NCI-H187 treated with DMSO at 0.1 percent for 48 hours (cell line): ENCODE results near the gene HOPX.
"Not testable (repeated sequence)": the region's sequence is repeated elsewhere in the genome, so short reads cannot be mapped to it uniquely, and the experiment has no call there.

Experiments used
- DNase-seq: peaks from one replicate; lab custom pipeline; 2025; lab: John Stamatoyannopoulos, UW

The HOPX gene

DNA sequence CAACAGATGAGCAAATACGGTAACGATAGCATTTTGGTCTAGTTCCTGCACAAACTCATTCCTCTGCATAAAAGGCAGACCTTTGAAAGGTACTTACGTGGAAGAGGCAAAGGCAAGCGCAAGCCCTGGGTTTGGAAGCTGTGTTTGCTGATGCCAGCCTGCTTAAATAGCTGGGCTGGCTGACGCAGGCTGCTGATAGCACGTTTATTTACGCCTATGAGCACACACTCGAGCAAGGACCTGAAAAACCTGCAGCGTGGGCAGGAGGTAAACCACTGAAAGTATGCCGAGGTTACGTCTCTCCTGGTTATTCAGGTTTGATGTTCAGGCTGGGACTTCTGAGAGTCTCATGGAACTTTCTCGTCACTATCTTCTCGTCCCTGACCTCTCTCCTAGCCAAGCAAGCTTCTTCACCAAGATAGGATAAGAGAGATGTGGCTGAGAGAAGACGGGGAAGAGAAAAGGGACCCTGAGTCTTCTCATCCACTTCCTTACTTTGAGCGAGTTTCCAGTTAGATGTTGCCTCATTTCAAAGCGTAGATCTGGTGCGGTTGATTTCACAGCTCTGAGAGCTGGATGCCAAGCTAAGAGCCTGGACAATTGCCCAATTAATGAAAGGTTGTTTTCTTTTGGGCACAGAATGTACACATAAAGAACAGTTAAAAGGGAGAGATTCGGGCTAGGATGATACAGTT is at the start of gene HOPX:
HOPX (minus strand) TSS at position 139 of the 695 bp plus-strand sequence. CDS start 23,480 bp downstream, outside the sequence.
- no peak for DNase-seq

- no peak for DNase-seq
Observed at GRCh38 chr4:56730097-56730496, 49.0 kb upstream of the HOPX start.

- DNase-seq = peak; percentile 66
Observed at GRCh38 chr4:56728512-56728911, 47.4 kb upstream of the HOPX start.

DNA sequence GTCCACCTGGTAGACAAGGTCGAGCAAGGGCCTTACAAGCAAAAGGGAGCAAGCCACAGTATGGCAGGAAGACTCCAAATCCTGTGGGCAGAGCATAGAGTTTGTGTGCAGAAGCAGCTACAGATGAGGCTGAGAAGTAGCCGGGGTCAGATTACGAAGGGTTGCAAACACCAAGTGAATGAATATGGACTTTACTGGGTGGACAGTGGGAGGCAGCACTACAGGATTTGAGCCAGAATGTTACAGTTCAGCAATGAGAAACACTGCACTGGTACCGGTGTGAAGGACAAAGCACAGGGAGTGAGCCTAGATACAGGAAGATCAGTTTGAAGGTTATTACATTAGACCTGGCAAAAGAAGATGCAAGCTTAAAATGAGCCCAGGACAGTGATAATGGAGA is 46.1 kb upstream of the HOPX start:
- DNase-seq = no peak

- not testable (repeated sequence) for DNase-seq
Observed at GRCh38 chr4:56726593-56726992, 45.5 kb upstream of the HOPX start.

GRCh38 chr4:56723659-56724230 is 42.6 kb upstream of the HOPX start:
- no peak for DNase-seq

DNA sequence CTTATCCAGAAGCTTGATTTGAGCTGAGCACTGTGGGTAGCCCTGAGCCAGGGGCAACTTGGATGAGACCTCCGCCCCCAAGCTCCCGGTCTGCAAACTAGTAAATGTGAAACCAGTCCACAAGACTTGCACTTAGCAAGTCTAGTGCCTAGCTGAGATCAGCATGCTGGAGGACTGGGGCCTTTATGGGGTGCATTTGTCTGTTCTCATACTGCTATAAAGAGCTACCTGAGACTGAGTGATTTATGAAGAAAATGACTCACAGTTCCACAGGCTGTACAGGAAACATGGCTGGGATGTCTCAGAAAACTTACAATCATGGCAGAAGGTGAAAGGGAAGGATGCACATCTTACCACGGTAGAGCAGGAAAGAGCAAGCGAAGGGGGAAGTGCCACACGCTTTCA is 42.1 kb upstream of the HOPX start:
- DNase-seq = no peak

GRCh38 chr4:56708146-56708545 is 27.1 kb upstream of the HOPX start:
- DNase-seq = no peak

DNA sequence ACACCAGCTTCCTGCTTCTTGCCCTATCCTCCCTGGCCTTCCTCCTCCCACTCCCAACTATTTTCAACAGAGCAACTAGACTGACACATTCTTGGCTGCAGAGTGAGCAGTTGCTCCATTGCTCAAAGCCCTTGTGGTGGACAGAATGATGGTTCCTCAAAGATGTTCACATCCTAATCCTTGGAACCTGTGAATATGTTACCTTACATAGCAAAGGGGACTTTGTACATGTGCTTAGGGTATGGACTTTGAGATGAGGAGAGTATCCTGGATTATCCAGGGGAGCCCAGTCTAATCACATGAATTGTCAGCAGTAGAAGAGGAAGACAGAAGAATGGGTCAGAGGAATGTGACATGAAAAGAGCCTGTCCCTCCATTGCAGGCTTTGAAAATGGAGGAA is 24.9 kb upstream of the HOPX start:
- DNase-seq = no peak

GRCh38 chr4:56705334-56705733 is 24.2 kb upstream of the HOPX start:
- DNase-seq = no peak

GRCh38 chr4:56704089-56704871 is 23.2 kb upstream of the HOPX start:
- DNase-seq = no peak

GRCh38 chr4:56703378-56703777 is 22.3 kb upstream of the HOPX start:
- DNase-seq = no peak

GRCh38 chr4:56701644-56702043 is 20.5 kb upstream of the HOPX start:
- DNase-seq = no peak

DNA sequence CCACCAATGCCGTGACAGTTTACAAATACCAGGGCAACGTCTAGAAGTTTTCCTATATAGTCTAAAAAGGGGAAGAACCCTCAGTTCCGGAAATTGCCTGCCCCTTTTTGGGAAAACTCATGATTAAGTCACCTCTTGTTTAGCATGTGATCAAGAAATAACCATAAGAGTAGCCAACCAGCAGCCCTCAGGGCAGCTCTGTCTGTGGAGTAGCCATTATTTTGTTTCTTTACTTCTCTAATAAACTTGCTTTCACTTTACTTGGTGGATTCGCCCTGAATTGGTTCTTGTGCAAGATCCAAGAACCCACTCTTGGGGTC is 20.0 kb upstream of the HOPX start:
- DNase-seq = no peak

DNA sequence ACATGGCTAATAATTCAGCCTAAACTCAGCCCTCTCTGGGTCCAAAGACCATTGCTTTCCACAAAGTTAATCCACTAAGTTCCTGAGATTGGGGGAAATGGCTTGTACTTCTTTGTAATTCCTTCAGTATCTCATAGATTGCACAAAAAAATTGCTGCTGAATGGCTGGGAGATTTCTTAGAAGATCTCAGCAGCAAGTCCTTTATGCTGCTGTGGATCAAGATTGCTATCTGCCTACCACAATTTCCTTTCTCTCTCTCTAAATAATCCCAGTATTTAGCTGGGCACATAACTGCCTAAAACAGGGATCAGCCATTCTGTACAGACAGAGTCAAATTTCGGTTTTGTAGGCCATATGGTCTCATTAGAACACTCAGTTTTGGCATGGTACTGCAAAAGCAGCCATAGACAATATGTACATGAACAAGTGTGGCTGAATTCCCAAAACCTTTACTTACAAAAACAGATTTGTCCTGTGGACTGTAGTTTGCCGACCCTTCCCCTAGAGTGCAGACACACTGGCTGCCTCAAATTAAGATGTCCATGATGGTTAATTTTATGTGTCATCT is 18.5 kb upstream of the HOPX start:
- no peak for DNase-seq

GRCh38 chr4:56698329-56698728 is 17.2 kb upstream of the HOPX start:
- DNase-seq = peak; percentile 60

DNA sequence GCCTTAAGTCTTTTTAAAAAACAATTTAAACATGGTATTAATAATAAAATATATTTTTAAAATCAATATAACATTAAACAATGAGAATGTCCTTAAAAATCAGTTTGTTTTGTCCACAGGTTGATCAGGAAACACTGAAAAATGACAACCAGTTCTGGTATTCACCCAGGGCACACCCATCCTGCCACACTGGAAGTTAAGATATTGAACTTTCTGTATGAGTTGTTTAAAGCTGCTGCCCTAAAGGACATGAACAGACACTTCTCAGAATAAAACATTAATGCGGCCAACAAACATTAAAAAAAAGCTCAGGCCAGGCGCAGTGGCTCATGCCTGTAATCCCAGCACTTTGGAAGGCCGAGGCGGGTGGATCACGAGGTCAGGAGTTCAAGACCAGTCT is 15.0 kb upstream of the HOPX start:
- no peak for DNase-seq

- DNase-seq = not testable (repeated sequence)
Observed at GRCh38 chr4:56693476-56693875, 12.4 kb upstream of the HOPX start.

DNA sequence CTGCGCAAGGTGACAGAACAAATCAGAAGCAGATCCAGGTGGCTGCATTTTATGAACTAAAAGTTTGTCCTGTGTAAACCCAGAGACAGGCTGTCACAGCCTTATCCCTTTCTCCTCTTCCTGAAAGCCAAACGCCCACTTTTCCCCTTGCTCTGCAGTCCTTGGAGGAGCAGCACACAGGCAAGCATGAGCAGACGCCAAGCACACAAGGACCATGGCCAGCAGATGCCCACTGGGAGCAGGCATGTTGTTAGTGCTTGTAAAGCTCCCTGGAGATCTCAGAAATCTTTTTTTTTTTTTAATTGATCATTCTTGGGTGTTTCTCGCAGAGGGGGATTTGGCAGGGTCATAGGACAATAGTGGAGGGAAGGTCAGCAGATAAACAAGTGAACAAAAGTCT is 11.5 kb upstream of the HOPX start:
- DNase-seq = no peak

DNA sequence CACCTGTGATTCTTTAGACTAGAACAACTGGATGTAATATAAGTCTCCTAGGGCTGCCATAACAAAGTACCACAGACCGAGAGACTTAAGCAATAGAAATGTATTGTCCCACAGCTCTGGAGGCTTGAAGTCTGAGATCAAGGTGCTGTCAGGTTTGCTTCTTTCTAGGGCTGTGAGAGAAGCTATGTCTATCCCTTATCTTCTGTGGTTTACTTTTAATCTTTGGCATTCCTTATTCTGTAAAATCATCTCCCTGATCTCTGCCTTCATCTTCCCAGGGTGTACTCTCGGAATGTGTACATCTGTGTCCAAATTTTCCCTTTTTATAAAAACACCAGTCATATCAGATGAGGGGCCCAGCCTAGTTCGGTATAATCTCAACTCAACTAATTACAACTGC is 10.3 kb upstream of the HOPX start:
- DNase-seq = no peak

DNA sequence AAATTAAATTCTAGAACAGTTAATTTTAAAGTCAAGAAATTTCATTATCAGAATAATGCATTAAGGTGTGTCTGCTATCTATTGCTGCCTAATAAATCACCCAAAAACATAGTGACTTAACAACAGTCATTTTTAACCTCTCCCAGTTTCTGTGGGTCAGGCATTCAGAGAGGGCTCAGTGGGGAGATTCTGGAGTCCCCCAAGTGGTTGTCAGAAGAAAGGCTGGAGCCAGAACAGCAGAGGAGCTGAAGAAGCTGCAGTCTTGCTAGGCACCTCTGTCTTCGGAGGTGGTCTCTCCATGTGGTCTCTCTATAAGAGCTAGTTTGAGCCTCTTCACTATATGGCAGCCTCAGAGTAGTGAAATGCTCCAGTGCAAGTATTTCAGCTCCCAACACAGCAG is 9.3 kb upstream of the HOPX start:
- DNase-seq = no peak

DNA sequence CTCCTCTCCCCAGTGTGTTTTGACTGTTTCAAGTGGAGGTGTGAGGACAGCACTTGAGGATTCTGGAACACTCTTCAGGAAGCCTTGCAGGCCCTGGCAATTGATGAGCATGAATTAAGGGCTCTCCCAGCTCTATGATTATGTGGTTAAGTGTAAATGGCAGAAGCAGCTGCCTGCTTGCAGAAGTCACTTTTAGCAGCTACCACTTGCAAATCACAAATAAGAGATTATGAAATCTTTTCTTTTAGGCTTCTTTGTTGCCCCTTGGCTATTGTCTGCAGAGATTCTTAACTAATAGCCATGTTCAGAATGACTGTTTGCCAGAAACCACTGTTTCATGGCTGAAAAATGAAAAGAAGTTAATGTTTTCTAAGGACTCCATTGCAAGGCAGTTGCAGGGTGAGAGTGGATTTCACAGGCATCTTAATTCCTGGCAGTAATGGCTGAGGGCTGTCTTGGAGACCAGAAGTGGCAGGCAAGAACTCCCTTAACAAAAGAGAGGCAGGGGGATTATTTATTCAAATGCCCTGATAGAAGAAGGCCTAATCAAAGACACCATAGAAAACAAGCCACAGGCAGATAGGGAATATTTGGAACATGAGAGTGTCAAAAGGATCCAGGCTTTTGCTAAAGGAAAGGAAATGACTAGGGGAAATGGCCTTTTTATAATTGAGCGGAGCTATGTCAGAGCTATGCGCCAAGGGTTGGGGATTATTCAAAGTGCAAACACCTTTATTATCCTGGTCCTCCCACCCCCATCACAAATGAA is 8.3 kb upstream of the HOPX start:
- DNase-seq = no peak
